ENCODE results near the gene C1QTNF12. TPM values are rescaled to one million over a fixed set of nuclear protein-coding genes. Genes with fewer than 3 reads are reported as not detected.

The C1QTNF12 gene
- total and polyA plus RNA-seq, 2 of the 8 experiments (the other 6 are each of a cell fraction or from before 2014, with no cell fraction given): 2.1 to 3.7 TPM

DNA sequence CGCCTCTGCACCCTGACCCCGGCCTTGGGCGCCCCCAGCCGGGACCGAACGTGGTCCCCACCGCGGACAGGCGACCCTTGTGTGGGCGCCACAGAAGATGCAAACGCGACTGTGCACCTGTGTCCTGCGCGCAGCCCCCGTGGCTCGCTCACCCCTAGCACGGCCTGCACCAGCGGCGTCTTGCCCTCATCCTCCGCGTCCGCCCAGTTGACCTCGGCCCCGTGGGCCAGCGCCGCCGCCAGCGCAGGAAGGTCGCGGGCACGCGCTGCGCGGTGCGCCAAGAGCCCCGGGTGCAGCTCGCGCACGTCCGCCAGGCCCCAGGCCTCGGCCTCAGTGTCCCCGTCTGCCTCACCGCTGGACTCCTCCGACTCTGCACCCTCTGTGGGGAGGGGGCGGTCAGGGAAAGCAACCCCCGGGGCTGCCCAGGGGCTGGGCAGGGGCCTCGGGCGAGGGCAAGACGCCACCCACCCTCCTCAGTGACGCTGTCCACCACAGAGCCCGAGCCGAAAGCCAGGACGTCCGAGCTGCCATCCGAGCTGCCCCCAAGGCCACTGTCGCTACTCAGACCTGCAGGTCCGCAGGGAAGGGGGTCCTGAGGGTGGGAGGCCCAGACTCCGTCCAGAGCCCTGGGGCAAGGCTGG is 47.8 kb upstream of the C1QTNF12 start:
- H2AK5ac ChIP-seq (ENCODE audit: low read depth, low read length): no peak overlapping the region
- peak overlapping the region in 1 of 4 experiments; percentile 47; a peak in 2 of 8 replicates for H3K4me3 ChIP-seq (ENCODE audit: extremely low read depth in 1 of 4, insufficient read depth in 2 of 4, low read depth in 3 of 4, low read length in 4 of 4)
- no peak overlapping the region for H2BK12ac ChIP-seq (ENCODE audit: low read depth, low read length)
- TF ChIP-seq SUZ12 (IDR thresholded peaks at IDR 0.05; ENCODE audit: low read length) (no peak), POLR2AphosphoS5 (IDR thresholded peaks at IDR 0.05; ENCODE audit: low read depth, low read length) (no peak), ASH2L (IDR thresholded peaks at IDR 0.05; ENCODE audit: low read length) (no peak), SP4 (IDR thresholded peaks at IDR 0.05; ENCODE audit: low read length) (no peak), ZNF274 (IDR thresholded peaks at IDR 0.05; ENCODE audit: borderline replicate concordance, extremely low read depth, low read length) (no peak), JUN (IDR thresholded peaks at IDR 0.05; ENCODE audit: low read depth, low read length) (no peak), POLR2A (IDR thresholded peaks at IDR 0.05; ENCODE audit: control extremely low read depth in 1 of 2, low read depth in 2 of 2, low read length in 2 of 2) (no peak), EZH2 (IDR thresholded peaks at IDR 0.05; ENCODE audit: low read depth, low read length, severe bottlenecking) (no peak), BRCA1 (IDR thresholded peaks at IDR 0.05; ENCODE audit: low read depth, low read length) (no peak), GTF2F1 (IDR thresholded peaks at IDR 0.05; ENCODE audit: borderline replicate concordance, low read depth, low read length) (no peak), TAF1 (IDR thresholded peaks at IDR 0.05; ENCODE audit: low read depth, low read length) (no peak), CBX8 (IDR thresholded peaks at IDR 0.05; ENCODE audit: borderline replicate concordance, low read depth, low read length) (no peak), SIX5 (IDR thresholded peaks at IDR 0.05; ENCODE audit: low read depth, low read length) (no peak), BACH1 (IDR thresholded peaks at IDR 0.05; ENCODE audit: low read length) (no peak)

More for the DNA sequence above, 47.8 kb upstream of the C1QTNF12 start:
- Histone ChIP-seq H4K8ac (ENCODE audit: extremely low read depth, insufficient read depth, low read length) (no peak overlapping the region; the same call in 1 of the 2 replicates), H3K4ac (replicated peaks; ENCODE audit: insufficient read length, low read depth, low read length) (no peak overlapping the region), H2BK120ac (replicated peaks; ENCODE audit: low read depth, low read length) (no peak overlapping the region), H4K20me1 (replicated peaks in 1 of 2; ENCODE audit: control insufficient read depth in 1 of 2, insufficient read depth in 2 of 2, low read length in 2 of 2) (peaks cover 2 to 7% of the 10 kb centered on the region in 2 experiments), H3K23me2 (ENCODE audit: low read depth, low read length) (no peaks in the 10 kb centered on the region), H3K27me3 (replicated peaks in 1 of 4; ENCODE audit: control insufficient read depth in 3 of 4, extremely low read depth in 1 of 4, insufficient read depth in 3 of 4, low read length in 3 of 4) (peaks cover 0 to 3% (median 0%) of the 10 kb centered on the region in 4 experiments; a peak in 1 of 7 replicates), H3K18ac (ENCODE audit: extremely low read depth, low read length) (no peak overlapping the region; the same call in 1 of the 2 replicates), H2BK20ac (ENCODE audit: low read length) (no peak overlapping the region), H3K23ac (ENCODE audit: insufficient read length) (no peak overlapping the region), H2BK5ac (ENCODE audit: low read depth, low read length) (no peak overlapping the region), H3K36me3 (ENCODE audit: control insufficient read depth in 2 of 4, insufficient read depth in 4 of 4, low read length in 3 of 4) (peaks cover 0 to 7% (median 0%) of the 10 kb centered on the region in 4 experiments; a peak in 1 of 8 replicates), H3K9me3 (ENCODE audit: insufficient read depth in 2 of 2, low read depth in 1 of 2, low read length in 1 of 2) (no peaks in the 10 kb centered on the region), H4K5ac (ENCODE audit: insufficient read length, low read depth, low read length) (no peak overlapping the region), H4K91ac (replicated peaks; ENCODE audit: insufficient read length, low read length) (no peak overlapping the region), H3K79me1 (ENCODE audit: low read depth, low read length) (no peaks in the 10 kb centered on the region), H3K4me1 (replicated peaks in 1 of 4; ENCODE audit: control insufficient read depth in 3 of 4, insufficient read depth in 4 of 4, low read length in 3 of 4) (peaks cover 0 to 12% (median 0%) of the 10 kb centered on the region in 4 experiments; a peak in 2 of 7 replicates), H3K14ac (ENCODE audit: insufficient read length) (no peak overlapping the region), H2AFZ (ENCODE audit: low read length) (no peak overlapping the region), H3K56ac (replicated peaks; ENCODE audit: insufficient read length, low read depth, low read length) (no peak overlapping the region), H3K4me2 (ENCODE audit: insufficient read depth in 1 of 2, low read depth in 2 of 2, low read length in 2 of 2) (peak overlapping the region; percentile 35 to 61; a peak in 3 of 4 replicates), H3K27ac (ENCODE audit: low read depth, low read length) (no peak overlapping the region), H2BK15ac (ENCODE audit: low read length) (no peak overlapping the region), H3K9ac (replicated peaks in 1 of 4; ENCODE audit: extremely low read depth in 1 of 4, low read depth in 3 of 4, low read length in 3 of 4) (no peak overlapping the region), H3K79me2 (ENCODE audit: control insufficient read depth in 1 of 2, insufficient read depth in 2 of 2, low read length in 2 of 2) (no peaks in the 10 kb centered on the region)
- 91% methylated on average over 51 of the region's 58 CpGs; no CpG with 5 or more reads in 1 of the 2 experiments for WGBS, 2 experiments (ENCODE audit: extremely low coverage in 1 of 2, insufficient coverage in 1 of 2, insufficient read length in 1 of 2, insufficient replicate concordance in 2 of 2, low coverage in 1 of 2, low lambda C conversion rate in 2 of 2, missing lambda C conversion rate in 1 of 2)
- ChIA-PET CTCF (ENCODE audit: partially characterized antibody) (interaction anchor here (0.8 to 1.0 kb wide), 2 partner anchors 9 to 319 kb away, joined by 3 to 4 read pairs; no protein-coding TSS in a partner anchor), POLR2A (ENCODE audit: partially characterized antibody) (interaction anchor here (0.9 to 1.3 kb wide), 3 partner anchors 15 to 31 kb away, joined by 3 to 4 read pairs (median 3); no protein-coding TSS in a partner anchor)
- DNase-seq (ENCODE audit: low read depth in 1 of 2, low spot score in 2 of 2): no peak
- FAIRE-seq: no peak
